Stimulated activated CD4-positive, alpha-beta T cell treated with anti-CD3 and anti-CD28 coated beads, TNF-alpha, amount 100 ng/mL, for 4 hours (primary cell): ENCODE results near the gene FGF1.
"Not testable (repeated sequence)": the region's sequence is repeated elsewhere in the genome, so short reads cannot be mapped to it uniquely, and the experiment has no call there.

ENCODE experiments used
- DNase-seq, 3 experiments: peaks; one replicate each; pipeline ENCODE4 v3.0.0-alpha.2; 2020; ENCODE audit warnings: low read depth in 3 of 3

Gene FGF1

GRCh38 chr5:142670804-142671203, 15.1 kb downstream of the FGF1 start:
- DNase-seq, result no peak

GRCh38 chr5:142669477-142669876, 16.4 kb downstream of the FGF1 start:
- DNase-seq, result no peak

- no peak for DNase-seq
These were observed 17.6 kb downstream of the FGF1 start for GRCh38 chr5:142668336-142668735.

GRCh38 chr5:142667831-142668230, 18.1 kb downstream of the FGF1 start:
- DNase-seq, result no peak

GRCh38 chr5:142664636-142665035, 21.3 kb downstream of the FGF1 start:
- no peak for DNase-seq

- no peak for DNase-seq
These were observed 21.8 kb downstream of the FGF1 start for GRCh38 chr5:142664067-142664466.

- DNase-seq, result no peak
These were observed 22.6 kb downstream of the FGF1 start for GRCh38 chr5:142663246-142663645.

- no peak for DNase-seq
These were observed 23.9 kb downstream of the FGF1 start for GRCh38 chr5:142661957-142662356.

GRCh38 chr5:142661143-142661542, 24.7 kb downstream of the FGF1 start:
- no peak for DNase-seq

- DNase-seq, result no peak
These were observed 25.2 kb downstream of the FGF1 start for GRCh38 chr5:142660731-142661130.

GRCh38 chr5:142660196-142660595, 25.7 kb downstream of the FGF1 start:
- no peak for DNase-seq

GRCh38 chr5:142659405-142659804, 26.5 kb downstream of the FGF1 start:
- no peak for DNase-seq

GRCh38 chr5:142658278-142658677, 27.6 kb downstream of the FGF1 start:
- DNase-seq, result no peak

GRCh38 chr5:142657446-142657845, 28.4 kb downstream of the FGF1 start:
- DNase-seq, result no peak

GRCh38 chr5:142655339-142656267, 30.3 kb downstream of the FGF1 start:
- DNase-seq, result peak; percentile 38 to 47 (median 43)

- no peak for DNase-seq
These were observed 31.3 kb downstream of the FGF1 start for GRCh38 chr5:142654578-142655058.

- no peak for DNase-seq
These were observed 32.6 kb downstream of the FGF1 start for GRCh38 chr5:142653321-142653720.

- DNase-seq, result no peak
These were observed 33.3 kb downstream of the FGF1 start for GRCh38 chr5:142652563-142652962.

GRCh38 chr5:142650881-142651280, 35.0 kb downstream of the FGF1 start:
- no peak for DNase-seq

- no peak for DNase-seq
These were observed 35.8 kb downstream of the FGF1 start for GRCh38 chr5:142650060-142650459.

GRCh38 chr5:142648108-142648507, 37.8 kb downstream of the FGF1 start:
- DNase-seq, result not testable (repeated sequence)

GRCh38 chr5:142645456-142645855, 40.4 kb downstream of the FGF1 start:
- no peak for DNase-seq

GRCh38 chr5:142644640-142645361, 41.1 kb downstream of the FGF1 start:
- DNase-seq, result no peak
